GM10266 (cell line): Measurements from ENCODE around the gene XRCC5.

Experiments used
- DNase-seq: peaks from one replicate; pipeline ENCODE4 v3.0.0; 2012; ENCODE audit errors: extremely low spot score
- TF ChIP-seq, protein P1 (sequence below): IDR thresholded peaks from 2 replicates; pipeline ENCODE4 v1.5.1; 2012; ENCODE audit warnings: mild to moderate bottlenecking, low read depth; ENCODE audit not compliant: control insufficient read depth, insufficient read depth; ENCODE audit errors: missing control alignments

The XRCC5 gene

DNA sequence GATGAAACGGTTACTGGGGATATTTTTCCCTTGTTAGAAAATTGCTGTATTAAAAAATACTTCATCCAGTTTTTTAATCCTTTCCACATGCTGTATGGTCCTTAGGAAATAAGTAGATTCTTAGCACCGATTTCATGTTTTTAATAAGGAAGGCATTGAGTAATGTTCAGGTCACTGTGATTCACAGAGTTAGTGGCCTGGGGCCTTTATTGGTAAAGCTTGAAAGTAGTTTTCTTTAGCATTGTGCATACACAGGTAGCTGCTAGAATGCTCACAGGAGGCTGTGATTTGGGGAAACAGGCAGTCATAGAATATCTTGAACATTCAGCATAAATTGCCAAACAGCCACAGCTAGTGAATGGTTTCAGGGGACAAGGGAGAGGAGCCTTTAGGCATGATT, 79.8 kb downstream of the XRCC5 start:
- TF ChIP-seq, protein P1, sequence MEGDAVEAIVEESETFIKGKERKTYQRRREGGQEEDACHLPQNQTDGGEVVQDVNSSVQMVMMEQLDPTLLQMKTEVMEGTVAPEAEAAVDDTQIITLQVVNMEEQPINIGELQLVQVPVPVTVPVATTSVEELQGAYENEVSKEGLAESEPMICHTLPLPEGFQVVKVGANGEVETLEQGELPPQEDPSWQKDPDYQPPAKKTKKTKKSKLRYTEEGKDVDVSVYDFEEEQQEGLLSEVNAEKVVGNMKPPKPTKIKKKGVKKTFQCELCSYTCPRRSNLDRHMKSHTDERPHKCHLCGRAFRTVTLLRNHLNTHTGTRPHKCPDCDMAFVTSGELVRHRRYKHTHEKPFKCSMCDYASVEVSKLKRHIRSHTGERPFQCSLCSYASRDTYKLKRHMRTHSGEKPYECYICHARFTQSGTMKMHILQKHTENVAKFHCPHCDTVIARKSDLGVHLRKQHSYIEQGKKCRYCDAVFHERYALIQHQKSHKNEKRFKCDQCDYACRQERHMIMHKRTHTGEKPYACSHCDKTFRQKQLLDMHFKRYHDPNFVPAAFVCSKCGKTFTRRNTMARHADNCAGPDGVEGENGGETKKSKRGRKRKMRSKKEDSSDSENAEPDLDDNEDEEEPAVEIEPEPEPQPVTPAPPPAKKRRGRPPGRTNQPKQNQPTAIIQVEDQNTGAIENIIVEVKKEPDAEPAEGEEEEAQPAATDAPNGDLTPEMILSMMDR: no peak
- DNase-seq: no peak

DNA sequence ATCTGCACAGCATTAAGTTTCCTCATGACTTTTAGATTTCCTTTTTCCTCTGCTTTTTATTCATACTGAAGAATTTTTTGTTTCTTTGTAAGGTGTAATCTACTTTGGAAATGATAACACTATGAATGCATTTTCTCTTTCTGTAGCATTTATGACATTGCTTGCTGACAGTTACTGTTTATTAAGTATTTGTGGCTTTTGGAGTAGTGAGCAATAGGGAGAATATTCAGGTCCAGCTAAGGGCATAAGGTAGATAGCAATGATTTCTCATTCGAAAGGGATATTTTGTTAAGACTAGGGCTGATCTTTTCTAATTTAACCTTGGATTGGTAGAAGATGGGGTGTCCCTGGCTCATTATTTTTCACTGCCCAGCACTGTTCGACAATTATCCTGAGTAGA, 80.3 kb downstream of the XRCC5 start:
- TF ChIP-seq, protein P1: no peak
- no peak for DNase-seq

DNA sequence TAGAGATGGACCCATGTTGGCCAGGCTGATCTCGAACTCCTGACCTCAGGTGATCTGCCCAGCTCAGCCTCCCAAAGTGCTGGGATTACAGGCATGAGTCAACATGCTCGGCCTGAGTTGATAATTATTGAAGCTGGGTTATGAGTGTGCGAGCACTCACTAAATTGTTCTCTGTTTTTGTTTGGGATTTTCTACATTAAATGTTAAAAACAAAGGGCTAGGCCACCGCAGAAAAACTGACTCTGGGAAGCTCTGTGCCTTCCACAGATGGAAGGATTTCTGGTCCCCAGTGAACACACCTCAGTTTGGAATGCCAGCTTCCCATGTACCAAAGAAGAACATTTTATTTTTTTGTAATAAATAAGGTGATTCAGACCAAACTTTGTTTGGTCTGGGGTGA, 83.0 kb downstream of the XRCC5 start:
- TF ChIP-seq, protein P1: no peak
- no peak for DNase-seq

DNA sequence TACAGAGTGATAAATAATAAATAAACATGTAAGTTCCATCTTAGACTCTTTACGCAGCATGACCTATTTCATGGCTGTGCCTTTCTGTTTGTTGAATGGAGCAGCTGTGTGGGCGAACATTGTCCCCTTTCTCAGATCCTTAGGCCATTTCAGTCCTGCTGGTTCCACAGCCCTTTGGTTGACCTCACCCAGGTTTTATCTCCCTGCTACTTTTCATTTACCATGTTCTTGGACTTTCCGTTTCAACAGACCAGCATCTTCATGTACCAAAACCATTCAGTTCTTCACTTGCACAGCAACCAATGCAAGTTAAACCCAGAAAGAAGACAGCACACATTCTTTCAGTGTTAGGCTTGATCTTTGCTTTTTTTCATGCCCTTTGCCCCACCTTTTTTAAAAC, 83.8 kb downstream of the XRCC5 start:
- DNase-seq: no peak
- TF ChIP-seq, protein P1: no peak

DNA sequence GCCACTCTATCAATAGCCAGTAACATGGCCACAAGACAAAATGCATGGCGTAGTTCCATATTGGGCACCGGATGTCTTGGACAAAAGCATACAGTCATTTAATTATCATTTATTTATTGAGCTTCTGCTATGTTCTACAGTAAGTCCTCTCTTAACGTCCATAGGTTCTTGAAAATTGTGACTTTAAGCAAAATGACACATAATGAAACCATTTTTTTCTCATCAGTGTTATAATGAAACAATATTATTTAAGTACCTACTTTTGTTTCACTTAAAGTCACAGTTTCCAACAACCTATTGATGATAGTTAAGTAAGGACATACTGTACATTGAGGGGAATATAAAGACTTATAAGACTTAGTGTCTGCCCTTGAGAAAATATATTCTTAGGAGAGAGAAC, 84.9 kb downstream of the XRCC5 start:
- no peak for DNase-seq
- TF ChIP-seq, protein P1: no peak

DNA sequence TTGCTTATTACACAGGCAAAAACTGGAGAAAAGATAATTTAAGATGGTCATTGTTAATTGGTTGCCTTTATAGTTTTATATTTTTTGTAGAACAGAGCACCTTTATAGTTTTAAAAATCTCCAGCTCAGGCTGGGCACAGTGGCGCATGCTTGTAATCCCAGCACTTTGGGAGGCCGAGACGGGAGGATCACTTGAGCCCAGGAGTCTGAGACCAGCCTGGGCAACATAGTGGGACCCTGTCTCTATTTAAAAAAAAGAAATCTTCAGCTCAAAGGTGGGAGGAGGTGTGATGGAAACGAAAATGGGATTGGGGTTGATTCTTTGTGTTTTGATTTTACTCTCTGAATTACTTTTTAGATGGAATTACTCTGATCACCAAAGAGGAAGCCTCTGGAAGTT, 85.4 kb downstream of the XRCC5 start:
- TF ChIP-seq, protein P1: no peak

DNA sequence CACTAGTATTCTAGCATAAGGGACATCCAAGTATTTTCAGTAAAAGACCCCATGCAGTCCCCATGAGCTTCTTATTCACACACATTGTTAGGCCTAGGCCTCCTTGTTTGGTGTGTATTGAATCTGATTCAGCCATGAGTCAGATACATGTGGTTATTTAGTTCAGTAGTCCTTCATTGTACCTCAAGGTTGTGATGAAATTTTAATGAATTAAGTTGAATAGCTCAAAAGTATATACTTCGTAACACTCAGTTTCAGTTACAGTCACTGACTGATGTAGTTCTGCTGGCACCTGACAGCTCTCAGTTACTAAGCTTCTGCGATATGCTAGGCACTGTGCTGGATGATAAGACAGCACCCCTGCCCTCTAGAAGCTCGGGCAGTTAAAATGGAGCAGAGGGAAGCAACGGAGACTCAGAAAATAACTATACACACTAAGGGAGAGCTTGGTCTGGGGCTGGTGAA, 86.4 kb downstream of the XRCC5 start:
- DNase-seq: no peak
- TF ChIP-seq, protein P1: no peak

More for the DNA sequence above, 85.4 kb downstream of the XRCC5 start:
- no peak for DNase-seq
